H1 (cell line): ENCODE results near the gene EIF4EBP2.

Experiments used
- CEBPB ChIP-seq: IDR thresholded peaks from 2 replicates; pipeline ENCODE4 v1.6.1; 2012; ENCODE audit warnings: low read depth, low read length
- TCF12 ChIP-seq: IDR thresholded peaks from 2 replicates; pipeline ENCODE4 v1.6.1; 2011; ENCODE audit warnings: low read depth, mild to moderate bottlenecking, low read length
- TF ChIP-seq, protein P1 (sequence below), 3 experiments: IDR thresholded peaks; 1 replicate in 2 of 3; 2 replicates in 1 of 3; pipeline versions ENCODE4 v1.5.1 to v1.6.1; 2011; ENCODE audit warnings: low read length in 3 of 3, mild to moderate bottlenecking in 3 of 3, inconsistent platforms in 2 of 3, low read depth in 1 of 3, moderate library complexity in 1 of 3; ENCODE audit not compliant: insufficient read depth in 1 of 3; ENCODE audit errors: control extremely low read depth in 1 of 3

DNA sequence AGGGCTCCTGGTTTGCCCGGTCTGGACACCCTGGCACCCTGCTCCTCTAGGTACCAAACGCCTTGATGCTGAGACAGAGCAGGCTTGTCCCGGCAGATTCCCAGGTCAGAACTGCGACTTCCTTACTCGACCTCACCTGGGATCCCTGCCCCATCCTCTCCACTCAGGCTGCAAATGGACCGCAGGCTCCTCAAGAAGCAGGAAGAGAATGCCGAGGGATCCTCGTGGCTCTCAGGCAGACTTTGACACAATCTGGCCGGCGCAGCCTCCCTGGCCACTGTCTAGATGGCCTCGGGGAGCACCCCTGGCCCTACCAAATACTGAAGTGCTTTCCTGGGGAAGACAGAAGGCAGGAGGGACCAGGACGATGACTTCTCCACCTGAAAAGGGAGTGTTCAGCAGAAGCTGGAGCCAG lies 38.0 kb downstream of the EIF4EBP2 start:
- no peak for TF ChIP-seq CEBPB
- TF ChIP-seq, protein P1, sequence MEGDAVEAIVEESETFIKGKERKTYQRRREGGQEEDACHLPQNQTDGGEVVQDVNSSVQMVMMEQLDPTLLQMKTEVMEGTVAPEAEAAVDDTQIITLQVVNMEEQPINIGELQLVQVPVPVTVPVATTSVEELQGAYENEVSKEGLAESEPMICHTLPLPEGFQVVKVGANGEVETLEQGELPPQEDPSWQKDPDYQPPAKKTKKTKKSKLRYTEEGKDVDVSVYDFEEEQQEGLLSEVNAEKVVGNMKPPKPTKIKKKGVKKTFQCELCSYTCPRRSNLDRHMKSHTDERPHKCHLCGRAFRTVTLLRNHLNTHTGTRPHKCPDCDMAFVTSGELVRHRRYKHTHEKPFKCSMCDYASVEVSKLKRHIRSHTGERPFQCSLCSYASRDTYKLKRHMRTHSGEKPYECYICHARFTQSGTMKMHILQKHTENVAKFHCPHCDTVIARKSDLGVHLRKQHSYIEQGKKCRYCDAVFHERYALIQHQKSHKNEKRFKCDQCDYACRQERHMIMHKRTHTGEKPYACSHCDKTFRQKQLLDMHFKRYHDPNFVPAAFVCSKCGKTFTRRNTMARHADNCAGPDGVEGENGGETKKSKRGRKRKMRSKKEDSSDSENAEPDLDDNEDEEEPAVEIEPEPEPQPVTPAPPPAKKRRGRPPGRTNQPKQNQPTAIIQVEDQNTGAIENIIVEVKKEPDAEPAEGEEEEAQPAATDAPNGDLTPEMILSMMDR (IDR thresholded peaks at IDR 0.05; ENCODE audit: control extremely low read depth in 1 of 3, insufficient read depth in 1 of 3, low read depth in 1 of 3, low read length in 3 of 3): no peak
- no peak for TF ChIP-seq TCF12
